Measurements from ENCODE around the gene UBA7.

The UBA7 gene

GRCh38 chr3:49845694-49846093, 31.9 kb upstream of the UBA7 start:
- H3K27me3 ChIP-seq (ENCODE audit: insufficient read depth, poor library complexity, severe bottlenecking): no peaks in the 10 kb centered on the region
- H3K9me3 ChIP-seq (ENCODE audit: severe bottlenecking): no peaks in the 10 kb centered on the region
- H3K4me1 ChIP-seq (ENCODE audit: insufficient read depth, poor library complexity, severe bottlenecking): no peaks in the 10 kb centered on the region
- no peak overlapping the region for H3K27ac ChIP-seq (ENCODE audit: poor library complexity, severe bottlenecking)
- TF ChIP-seq CTCF (IDR thresholded peaks at IDR 0.05; ENCODE audit: poor library complexity, severe bottlenecking): no peak
- no peak for DNase-seq (ENCODE audit: low spot score)
- H3K4me3 ChIP-seq (ENCODE audit: severe bottlenecking): no peak overlapping the region
- ATAC-seq (ENCODE audit: low read depth): no peak
- peaks cover 36% of the 10 kb centered on the region for H3K36me3 ChIP-seq (ENCODE audit: low read depth)

GRCh38 chr3:49844464-49845183, 30.9 kb upstream of the UBA7 start:
- Histone ChIP-seq H3K36me3 (ENCODE audit: low read depth) (peaks cover 38% of the 10 kb centered on the region), H3K4me1 (ENCODE audit: insufficient read depth, poor library complexity, severe bottlenecking) (no peaks in the 10 kb centered on the region), H3K27ac (ENCODE audit: poor library complexity, severe bottlenecking) (no peak overlapping the region)

GRCh38 chr3:49842843-49843517, 29.2 kb upstream of the UBA7 start:
- ATAC-seq (ENCODE audit: low read depth) (no peak), DNase-seq (ENCODE audit: low spot score) (no peak)
- no peak for TF ChIP-seq CTCF (IDR thresholded peaks at IDR 0.05; ENCODE audit: poor library complexity, severe bottlenecking)
- Histone ChIP-seq H3K4me1 (ENCODE audit: insufficient read depth, poor library complexity, severe bottlenecking) (no peaks in the 10 kb centered on the region), H3K27me3 (ENCODE audit: insufficient read depth, poor library complexity, severe bottlenecking) (no peaks in the 10 kb centered on the region), H3K9me3 (ENCODE audit: severe bottlenecking) (no peaks in the 10 kb centered on the region), H3K4me3 (ENCODE audit: severe bottlenecking) (no peak overlapping the region), H3K27ac (ENCODE audit: poor library complexity, severe bottlenecking) (no peak overlapping the region), H3K36me3 (ENCODE audit: low read depth) (peaks cover 48% of the 10 kb centered on the region)

More at GRCh38 chr3:49844464-49845183, 30.9 kb upstream of the UBA7 start:
- ATAC-seq (ENCODE audit: low read depth) (no peak), DNase-seq (ENCODE audit: low spot score) (no peak)
- Histone ChIP-seq H3K27me3 (ENCODE audit: insufficient read depth, poor library complexity, severe bottlenecking) (no peaks in the 10 kb centered on the region), H3K9me3 (ENCODE audit: severe bottlenecking) (no peaks in the 10 kb centered on the region), H3K4me3 (ENCODE audit: severe bottlenecking) (no peak overlapping the region)
- no peak for TF ChIP-seq CTCF (IDR thresholded peaks at IDR 0.05; ENCODE audit: poor library complexity, severe bottlenecking)

- Histone ChIP-seq H3K27ac (ENCODE audit: poor library complexity, severe bottlenecking) (no peak overlapping the region), H3K27me3 (ENCODE audit: insufficient read depth, poor library complexity, severe bottlenecking) (no peaks in the 10 kb centered on the region), H3K9me3 (ENCODE audit: severe bottlenecking) (no peaks in the 10 kb centered on the region), H3K36me3 (ENCODE audit: low read depth) (peaks cover 41% of the 10 kb centered on the region), H3K4me3 (ENCODE audit: severe bottlenecking) (no peak overlapping the region), H3K4me1 (ENCODE audit: insufficient read depth, poor library complexity, severe bottlenecking) (no peaks in the 10 kb centered on the region)
- TF ChIP-seq CTCF (IDR thresholded peaks at IDR 0.05; ENCODE audit: poor library complexity, severe bottlenecking): no peak
- ATAC-seq (ENCODE audit: low read depth) (no peak; the same call in 2 of the 3 replicates), DNase-seq (ENCODE audit: low spot score) (no peak)
Measured at GRCh38 chr3:49841806-49842205, 28.1 kb upstream of the UBA7 start.
